Heart left ventricle (tissue), 13 donors: Measurements from ENCODE around the gene MYH10.

Source experiments
- POLR2A ChIP-seq, 2 donors: fragments of 450-650 bp; IDR thresholded peaks; one replicate each; pipeline ENCODE4 v1.6.1; 2017; ENCODE audit warnings: antibody characterized with exemption in 2 of 2, mild to moderate bottlenecking in 2 of 2, moderate library complexity in 2 of 2
- TF ChIP-seq, protein P1 (sequence below), 12 donors: fragments of 200-600 bp; sonication (generic) in 4 of 12; IDR thresholded peaks; one replicate each; pipeline versions ENCODE4 v1.5.0 to v1.8.0; 2018 to 2022; ENCODE audit warnings: antibody characterized with exemption in 12 of 12, mild to moderate bottlenecking in 5 of 12
- donor health status: ischemic (EF 13 %, LVEDD 7.1; RV severe dilation, severe dysfunction).
- donor health status: DM: no; HTN: yes; CAD: no.
- donor health status: DM: no; HTN: no; CAD: no.
- donor health status: ischemic (EF 25% LVEDD 6.9; RV normal size, moderate dysfunction).
- donor health status: ischemic (EF 25% LVEDD 5.7; RV mildly dilated, moderate dysfunction).
- donor health status: ischemic (EF 35%, LVEDD 5.7; RV mildly dilated, moderate dysfunction).
- donor health status: nonischemic (EF 11% LVEDD 7.7; RV severe dilation, severe dysfunction).
- donor health status: DM: yes; HTN: yes; CAD: no.
- donor health status: PGD.
- donor health status: ischemic (EF 29% LVEDD 5.4; RV normal size, mild dysfunction).
- donor health status: nonischemic (EF 23%, LVEDD 6.1; RV moderate dilation, normal function).

DNA sequence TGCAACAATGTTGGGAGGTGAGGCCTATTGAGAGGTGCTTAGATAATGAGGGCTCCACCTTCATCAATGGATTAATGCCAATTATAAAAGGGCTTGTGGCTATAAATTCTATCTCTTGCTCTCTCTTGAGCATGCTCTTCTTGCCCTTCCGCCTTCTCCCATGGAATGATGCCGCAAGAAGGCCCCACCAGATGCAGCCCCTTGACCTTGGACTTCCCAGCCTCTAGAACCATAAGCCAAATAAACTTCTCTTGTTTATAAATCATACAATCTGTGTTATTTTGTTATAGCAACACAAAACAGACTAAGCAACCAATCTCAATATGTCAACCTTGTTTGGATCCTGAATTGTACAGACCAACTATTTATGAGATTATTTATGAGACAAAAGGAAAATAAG lies 20.0 kb downstream of the MYH10 start:
- TF ChIP-seq, protein P1, sequence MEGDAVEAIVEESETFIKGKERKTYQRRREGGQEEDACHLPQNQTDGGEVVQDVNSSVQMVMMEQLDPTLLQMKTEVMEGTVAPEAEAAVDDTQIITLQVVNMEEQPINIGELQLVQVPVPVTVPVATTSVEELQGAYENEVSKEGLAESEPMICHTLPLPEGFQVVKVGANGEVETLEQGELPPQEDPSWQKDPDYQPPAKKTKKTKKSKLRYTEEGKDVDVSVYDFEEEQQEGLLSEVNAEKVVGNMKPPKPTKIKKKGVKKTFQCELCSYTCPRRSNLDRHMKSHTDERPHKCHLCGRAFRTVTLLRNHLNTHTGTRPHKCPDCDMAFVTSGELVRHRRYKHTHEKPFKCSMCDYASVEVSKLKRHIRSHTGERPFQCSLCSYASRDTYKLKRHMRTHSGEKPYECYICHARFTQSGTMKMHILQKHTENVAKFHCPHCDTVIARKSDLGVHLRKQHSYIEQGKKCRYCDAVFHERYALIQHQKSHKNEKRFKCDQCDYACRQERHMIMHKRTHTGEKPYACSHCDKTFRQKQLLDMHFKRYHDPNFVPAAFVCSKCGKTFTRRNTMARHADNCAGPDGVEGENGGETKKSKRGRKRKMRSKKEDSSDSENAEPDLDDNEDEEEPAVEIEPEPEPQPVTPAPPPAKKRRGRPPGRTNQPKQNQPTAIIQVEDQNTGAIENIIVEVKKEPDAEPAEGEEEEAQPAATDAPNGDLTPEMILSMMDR (IDR thresholded peaks at IDR 0.05): no peak
- TF ChIP-seq POLR2A (IDR thresholded peaks at IDR 0.05): no peak
